Fibroblast of lung (primary cell): ENCODE results near the gene CFI. TPM values are rescaled to one million over a fixed set of nuclear protein-coding genes. Genes with fewer than 3 reads are reported as not detected.
"Not testable (repeated sequence)": the region's sequence is repeated elsewhere in the genome, so short reads cannot be mapped to it uniquely, and the experiment has no call there.

ENCODE experiments used
- DNase-seq, 2 donors: peaks; one replicate each; pipeline versions ENCODE4 v3.0.0 to v3.0.0-alpha.2; 2010; ENCODE audit warnings: low read depth in 2 of 2
- H2AFZ ChIP-seq: 2 replicates; pipeline ENCODE4 v1.5.1; 2012; ENCODE audit warnings: low read length, control low read depth, inconsistent platforms
- H3K27ac ChIP-seq: 2 replicates; pipeline ENCODE4 v1.5.1; 2011; ENCODE audit warnings: low read length, control low read depth; ENCODE audit not compliant: insufficient read depth
- H3K27me3 ChIP-seq: 2 replicates; pipeline ENCODE4 v1.5.1; 2011; ENCODE audit warnings: mild to moderate bottlenecking, low read length; ENCODE audit not compliant: control insufficient read depth, insufficient read depth
- H3K36me3 ChIP-seq: 2 replicates; pipeline ENCODE4 v1.5.1; 2011; ENCODE audit warnings: low read length; ENCODE audit not compliant: control insufficient read depth, insufficient read depth
- H3K4me1 ChIP-seq: 2 replicates; pipeline ENCODE4 v1.5.1; 2011; ENCODE audit warnings: low read length; ENCODE audit not compliant: control insufficient read depth, insufficient read depth; ENCODE audit errors: extremely low read depth
- H3K4me2 ChIP-seq: 2 replicates; pipeline ENCODE4 v1.5.1; 2011; ENCODE audit warnings: low read length, control low read depth; ENCODE audit not compliant: insufficient read depth; ENCODE audit errors: extremely low read depth
- H3K4me3 ChIP-seq, 4 experiments: fragments of 200-600 bp in 1 of 4; sonication (generic) in 1 of 4; replicated peaks in 1 of 4; 2 replicates each; pipeline ENCODE4 v1.5.1; 2011 to 2016; ENCODE audit warnings: low read length in 4 of 4, low read depth in 3 of 4, mild to moderate bottlenecking in 3 of 4, control low read depth in 2 of 4, inconsistent platforms in 1 of 4, mixed read lengths in 1 of 4; ENCODE audit not compliant: insufficient read depth in 1 of 4; ENCODE audit errors: control extremely low read depth in 1 of 4
- H3K79me2 ChIP-seq: 2 replicates; pipeline ENCODE4 v1.5.1; 2012; ENCODE audit warnings: mild to moderate bottlenecking, low read length, inconsistent platforms; ENCODE audit not compliant: control insufficient read depth, insufficient read depth
- H3K9ac ChIP-seq: 2 replicates; pipeline ENCODE4 v1.5.1; 2011; ENCODE audit warnings: mild to moderate bottlenecking, low read length, control low read depth; ENCODE audit not compliant: insufficient read depth
- H3K9me3 ChIP-seq: 2 replicates; pipeline ENCODE4 v1.5.1; 2012; ENCODE audit warnings: low read depth, low read length; ENCODE audit not compliant: control insufficient read depth, insufficient read depth
- H4K20me1 ChIP-seq: 2 replicates; pipeline ENCODE4 v1.5.1; 2011; ENCODE audit warnings: low read length; ENCODE audit not compliant: control insufficient read depth, insufficient read depth; ENCODE audit errors: extremely low read depth
- CTCF ChIP-seq, 2 donors: IDR thresholded peaks in 1 of 2; conservative IDR thresholded peaks in 1 of 2; 1 replicate in 1 of 2; 2 replicates in 1 of 2; pipeline ENCODE4 v1.5.1; 2011 to 2012; ENCODE audit warnings: low read length in 2 of 2, control low read depth in 1 of 2, inconsistent platforms in 1 of 2, low read depth in 1 of 2, mild to moderate bottlenecking in 1 of 2
- EZH2 ChIP-seq: IDR thresholded peaks from 2 replicates; pipeline ENCODE4 v1.5.1; 2012; ENCODE audit warnings: low read length, control low read depth, mild to moderate bottlenecking; ENCODE audit errors: missing control alignments
- polyA plus RNA-seq, 2 donors: library from polyadenylated mRNA; depleted of rRNA in 1 of 2; stranded (reverse) in 1 of 2; unstranded in 1 of 2; fragments of >200 nt; gene quantifications; 2 replicates each; pipeline ENCODE4 v1.2.1, GENCODE V29; 2011 to 2012; ENCODE audit warnings: missing spikeins in 1 of 2
- total RNA-seq: library from RNA; depleted of rRNA; stranded (reverse); fragments of >200 nt; gene quantifications from 2 replicates; pipeline ENCODE4 v1.2.1, GENCODE V29; 2014

The CFI gene
- total and polyA plus RNA-seq, 2 donors (not counting 1 experiment from before 2014, with no cell fraction given): 10.2 to 18.2 TPM

GRCh38 chr4:109795059-109795458 lies 6.7 kb downstream of the CFI start:
- Histone ChIP-seq H3K9ac (no peak overlapping the region), H3K4me3 (no peak overlapping the region), H3K4me2 (no peak overlapping the region), H3K9me3 (no peaks in the 10 kb centered on the region), H3K27ac (no peak overlapping the region), H3K79me2 (no peaks in the 10 kb centered on the region), H3K36me3 (no peaks in the 10 kb centered on the region), H2AFZ (no peak overlapping the region), H3K4me1 (no peaks in the 10 kb centered on the region), H3K27me3 (peaks cover 2% of the 10 kb centered on the region), H4K20me1 (no peaks in the 10 kb centered on the region)
- no peak for TF ChIP-seq EZH2
- no peak for TF ChIP-seq CTCF (conservative IDR thresholded peaks at IDR 0.05 in 1 of 2, IDR thresholded peaks at IDR 0.05 in 1 of 2; ENCODE audit: low read depth in 1 of 2, low read length in 2 of 2)
- DNase-seq: no peak

GRCh38 chr4:109787807-109788206 lies 14.0 kb downstream of the CFI start:
- no peak overlapping the region for H3K4me3 ChIP-seq
- TF ChIP-seq EZH2 (no peak), CTCF (conservative IDR thresholded peaks at IDR 0.05 in 1 of 2, IDR thresholded peaks at IDR 0.05 in 1 of 2; ENCODE audit: low read depth in 1 of 2, low read length in 2 of 2) (no peak)
- H3K4me1 ChIP-seq: no peaks in the 10 kb centered on the region
- H3K9me3 ChIP-seq: no peaks in the 10 kb centered on the region
- H3K27me3 ChIP-seq: no peaks in the 10 kb centered on the region
- H3K4me2 ChIP-seq: no peak overlapping the region
- no peak for DNase-seq
- no peaks in the 10 kb centered on the region for H3K36me3 ChIP-seq
- no peak overlapping the region for H2AFZ ChIP-seq
- H3K9ac ChIP-seq: no peak overlapping the region
- H3K27ac ChIP-seq: no peak overlapping the region
- no peaks in the 10 kb centered on the region for H3K79me2 ChIP-seq
- no peaks in the 10 kb centered on the region for H4K20me1 ChIP-seq

GRCh38 chr4:109786846-109787245 lies 15.0 kb downstream of the CFI start:
- Histone ChIP-seq H3K36me3 (no peaks in the 10 kb centered on the region), H3K4me3 (no peak overlapping the region), H4K20me1 (no peaks in the 10 kb centered on the region), H3K4me1 (no peaks in the 10 kb centered on the region), H3K27me3 (no peaks in the 10 kb centered on the region), H3K9me3 (no peaks in the 10 kb centered on the region), H3K79me2 (no peaks in the 10 kb centered on the region), H3K9ac (no peak overlapping the region), H2AFZ (no peak overlapping the region), H3K4me2 (no peak overlapping the region), H3K27ac (no peak overlapping the region)
- DNase-seq: no peak
- TF ChIP-seq CTCF (conservative IDR thresholded peaks at IDR 0.05 in 1 of 2, IDR thresholded peaks at IDR 0.05 in 1 of 2; ENCODE audit: low read depth in 1 of 2, low read length in 2 of 2): no peak

- not testable (repeated sequence) for H3K9ac ChIP-seq, H3K79me2 ChIP-seq, H3K27me3 ChIP-seq, H3K4me1 ChIP-seq, H3K4me3 ChIP-seq, H3K9me3 ChIP-seq, H3K36me3 ChIP-seq, H3K27ac ChIP-seq, H3K4me2 ChIP-seq, H4K20me1 ChIP-seq, H2AFZ ChIP-seq, DNase-seq
These were observed 19.7 kb downstream of the CFI start for GRCh38 chr4:109782092-109782491.
